Measurements from ENCODE around the gene SESN1. TPM values are rescaled to one million over a fixed set of nuclear protein-coding genes. Genes with fewer than 3 reads are reported as not detected.
"Not testable (repeated sequence)": the region's sequence is repeated elsewhere in the genome, so short reads cannot be mapped to it uniquely, and the experiment has no call there.

SESN1 gene
- total RNA-seq, 4 donors from 2014 or later, result 10.4 to 55.9 (median 21.7) TPM

DNA sequence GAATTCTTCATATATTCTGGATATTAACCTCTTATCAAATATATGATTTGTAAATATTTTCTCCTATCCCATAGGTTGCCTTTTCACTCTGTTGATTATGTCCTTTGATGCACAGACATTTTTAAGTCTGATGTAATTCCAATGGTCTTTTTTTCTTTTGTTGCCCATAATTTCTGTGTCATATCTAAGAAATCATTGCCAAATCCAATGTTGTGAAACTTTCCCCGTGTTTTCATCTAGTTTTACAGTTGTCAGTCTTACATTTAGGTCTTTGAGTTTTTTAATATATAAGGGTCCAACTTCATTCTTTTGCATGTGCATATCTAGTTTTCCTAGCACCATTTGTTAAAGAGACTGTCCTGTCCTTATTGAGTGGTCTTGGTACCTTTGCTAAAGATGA is 111.5 kb downstream of the SESN1 start:
- TF ChIP-seq, protein P1, sequence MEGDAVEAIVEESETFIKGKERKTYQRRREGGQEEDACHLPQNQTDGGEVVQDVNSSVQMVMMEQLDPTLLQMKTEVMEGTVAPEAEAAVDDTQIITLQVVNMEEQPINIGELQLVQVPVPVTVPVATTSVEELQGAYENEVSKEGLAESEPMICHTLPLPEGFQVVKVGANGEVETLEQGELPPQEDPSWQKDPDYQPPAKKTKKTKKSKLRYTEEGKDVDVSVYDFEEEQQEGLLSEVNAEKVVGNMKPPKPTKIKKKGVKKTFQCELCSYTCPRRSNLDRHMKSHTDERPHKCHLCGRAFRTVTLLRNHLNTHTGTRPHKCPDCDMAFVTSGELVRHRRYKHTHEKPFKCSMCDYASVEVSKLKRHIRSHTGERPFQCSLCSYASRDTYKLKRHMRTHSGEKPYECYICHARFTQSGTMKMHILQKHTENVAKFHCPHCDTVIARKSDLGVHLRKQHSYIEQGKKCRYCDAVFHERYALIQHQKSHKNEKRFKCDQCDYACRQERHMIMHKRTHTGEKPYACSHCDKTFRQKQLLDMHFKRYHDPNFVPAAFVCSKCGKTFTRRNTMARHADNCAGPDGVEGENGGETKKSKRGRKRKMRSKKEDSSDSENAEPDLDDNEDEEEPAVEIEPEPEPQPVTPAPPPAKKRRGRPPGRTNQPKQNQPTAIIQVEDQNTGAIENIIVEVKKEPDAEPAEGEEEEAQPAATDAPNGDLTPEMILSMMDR (IDR thresholded peaks at IDR 0.05), result no peak
- TF ChIP-seq POLR2A (IDR thresholded peaks at IDR 0.05), result no peak
- no peak overlapping the region for H3K4me3 ChIP-seq
- peaks cover 0 to 4% (median 0%) of the 10 kb centered on the region in 3 donors for H3K9me3 ChIP-seq
- no peaks in the 10 kb centered on the region for H3K27me3 ChIP-seq
- H3K4me1 ChIP-seq, result no peaks in the 10 kb centered on the region
- 77 to 81% methylated on average over 1 of the region's 1 CpG for WGBS, 2 donors
- no peak for DNase-seq
- peaks cover 0 to 39% (median 8%) of the 10 kb centered on the region in 3 donors for H3K36me3 ChIP-seq
- intact Hi-C loops (cut with DNase I), result no loop called here
- H3K27ac ChIP-seq, result no peak overlapping the region

DNA sequence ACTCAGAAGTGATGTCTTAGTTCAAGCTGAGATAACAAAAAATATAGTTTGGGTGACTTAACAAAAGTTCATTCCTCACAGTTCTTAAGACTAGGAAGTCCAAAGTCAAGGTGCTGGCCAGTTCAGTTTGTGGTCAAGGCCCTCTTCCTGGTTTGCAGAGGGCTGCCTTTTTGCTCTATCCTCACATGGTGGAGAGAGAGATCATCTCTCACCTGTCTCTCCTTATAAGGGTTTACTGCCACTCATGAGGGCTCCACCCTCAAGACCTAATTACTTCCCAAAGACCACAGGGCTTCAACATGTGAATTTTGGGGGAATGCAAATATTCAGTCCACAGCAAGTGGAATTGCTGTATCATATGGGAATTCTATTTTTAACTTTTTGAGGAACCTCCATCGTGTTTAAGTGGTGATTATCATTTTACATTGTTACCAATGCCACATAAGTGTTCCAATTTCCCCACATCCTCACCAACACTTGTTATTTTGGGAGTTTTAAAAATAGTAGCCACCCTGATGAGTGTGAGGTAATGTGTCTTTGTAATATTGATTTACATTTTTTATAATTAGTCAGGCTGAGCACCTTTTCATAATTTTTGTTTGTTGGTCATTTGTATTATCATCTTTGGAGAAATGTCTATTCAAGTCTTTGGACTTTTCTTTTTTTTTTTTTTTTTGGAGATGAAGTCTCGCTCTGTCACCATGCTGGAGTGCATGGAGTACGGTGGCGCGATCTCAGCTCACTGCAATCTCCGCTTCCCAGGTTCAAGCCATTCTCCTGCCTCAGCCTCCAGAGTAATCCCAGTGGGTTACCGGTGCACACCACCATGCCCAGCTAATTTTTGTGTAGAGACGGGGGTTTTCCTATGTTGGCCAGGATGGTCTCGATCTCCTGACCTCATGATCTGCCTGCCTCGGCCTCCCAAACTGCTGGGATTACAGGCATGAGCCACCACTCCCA is 112.2 kb downstream of the SESN1 start:
- intact Hi-C loops (cut with DNase I), result no loop called here
- TF ChIP-seq, protein P1 (IDR thresholded peaks at IDR 0.05), result no peak
- no peak for TF ChIP-seq POLR2A (IDR thresholded peaks at IDR 0.05)

DNA sequence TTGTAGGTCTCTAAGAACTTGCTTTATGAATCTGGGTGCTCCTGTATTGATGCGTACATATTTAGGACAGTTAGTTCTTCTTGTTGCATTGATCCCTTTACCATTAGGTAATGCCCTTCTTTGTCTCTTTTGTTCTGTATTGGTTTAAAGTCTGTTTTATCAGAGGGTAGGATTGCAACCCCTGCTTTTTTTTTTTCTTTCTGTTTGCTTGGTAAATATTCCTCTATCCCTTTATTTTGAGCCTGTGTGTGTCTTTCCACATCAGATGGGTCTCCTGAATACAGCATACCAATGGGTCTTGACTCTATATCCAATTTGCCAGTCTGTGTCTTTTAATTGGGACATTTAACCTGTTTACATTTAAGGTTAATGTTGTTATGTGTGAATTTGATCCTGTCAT is 116.0 kb downstream of the SESN1 start:
- WGBS, 2 donors, result 86 to 96% methylated on average over 1 of the region's 1 CpG
- DNase-seq; H3K27me3 ChIP-seq; H3K27ac ChIP-seq; intact Hi-C loops (cut with DNase I); H3K4me3 ChIP-seq; H3K9me3 ChIP-seq; H3K36me3 ChIP-seq; H3K4me1 ChIP-seq: not testable (repeated sequence)

More for the DNA sequence above, 112.2 kb downstream of the SESN1 start:
- no peak for DNase-seq
- Histone ChIP-seq H3K4me3 (no peak overlapping the region), H3K36me3 (peaks cover 0 to 31% (median 5%) of the 10 kb centered on the region in 3 donors), H3K9me3 (peaks cover 0 to 4% (median 0%) of the 10 kb centered on the region in 3 donors), H3K4me1 (no peaks in the 10 kb centered on the region), H3K27ac (no peak overlapping the region), H3K27me3 (no peaks in the 10 kb centered on the region)
- WGBS, 2 donors, result 89 to 91% methylated on average over 5 to 10 of the region's 10 CpGs

DNA sequence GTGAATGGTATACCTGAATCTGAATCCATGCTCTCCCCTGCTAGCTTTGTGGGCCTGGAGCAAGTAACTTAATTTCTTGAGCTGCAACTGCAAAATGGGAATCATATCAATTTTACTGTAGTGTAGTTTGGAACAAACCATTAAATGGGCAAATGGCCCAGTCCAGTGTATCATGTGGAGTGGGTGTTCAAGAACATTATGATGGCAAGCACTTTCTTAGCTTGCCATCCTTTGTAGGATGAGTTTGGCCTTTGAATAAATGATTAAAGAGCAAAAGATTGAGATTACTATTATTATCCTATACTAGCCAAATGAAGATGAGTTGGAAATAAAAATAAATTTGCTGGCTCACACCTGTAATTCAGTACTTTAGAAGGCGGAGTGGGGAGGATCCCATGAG is 120.4 kb downstream of the SESN1 start:
- no peaks in the 10 kb centered on the region for H3K4me1 ChIP-seq
- H3K27ac ChIP-seq, result no peak overlapping the region
- H3K27me3 ChIP-seq, result no peaks in the 10 kb centered on the region
- H3K36me3 ChIP-seq, result no peaks in the 10 kb centered on the region
- H3K4me3 ChIP-seq, result no peak overlapping the region
- WGBS, 2 donors, result 92 to 100% methylated on average over 1 of the region's 1 CpG
- DNase-seq, result no peak
- no peaks in the 10 kb centered on the region for H3K9me3 ChIP-seq
- no peak for TF ChIP-seq POLR2A (IDR thresholded peaks at IDR 0.05)
- TF ChIP-seq, protein P1 (IDR thresholded peaks at IDR 0.05), result no peak
- intact Hi-C loops (cut with DNase I), result no loop called here

DNA sequence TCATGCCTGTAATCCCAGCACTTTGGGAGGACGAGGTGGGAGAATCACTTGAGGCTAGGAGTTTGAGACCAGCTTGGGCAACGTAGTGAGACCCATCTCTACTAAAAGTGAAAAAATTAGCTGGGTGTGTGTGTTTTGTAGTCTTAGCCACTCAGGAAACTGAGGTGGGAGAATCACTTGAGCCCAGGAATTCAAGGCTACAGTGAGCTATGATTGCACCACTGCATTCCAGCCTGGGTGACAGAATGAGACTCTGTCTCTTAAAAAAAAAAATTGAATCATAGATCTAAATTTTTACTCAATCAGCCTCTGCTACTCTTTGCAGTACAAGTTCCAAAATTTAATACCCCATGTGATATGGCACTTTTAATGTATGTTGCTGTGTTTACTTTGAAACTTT is 124.9 kb downstream of the SESN1 start:
- H3K36me3 ChIP-seq, result no peaks in the 10 kb centered on the region
- intact Hi-C loops (cut with DNase I), result no loop called here
- H3K4me3 ChIP-seq, result no peak overlapping the region
- no peaks in the 10 kb centered on the region for H3K9me3 ChIP-seq
- no peak overlapping the region for H3K27ac ChIP-seq
- WGBS, 2 donors, result 74 to 81% methylated on average over 2 of the region's 2 CpGs
- DNase-seq, result no peak
- no peaks in the 10 kb centered on the region for H3K27me3 ChIP-seq
- TF ChIP-seq, protein P1 (IDR thresholded peaks at IDR 0.05), result no peak
- no peak for TF ChIP-seq POLR2A (IDR thresholded peaks at IDR 0.05)
- H3K4me1 ChIP-seq, result peaks cover 0 to 5% (median 0%) of the 10 kb centered on the region in 3 donors
